Stomach (tissue), 4 donors: ENCODE measurements around the gene PSMD8.

Experiments used
- POLR2A ChIP-seq, 4 donors: fragments of 450-650 bp; IDR thresholded peaks; one replicate each; pipeline ENCODE4 v1.6.1; 2016; ENCODE audit warnings: antibody characterized with exemption in 4 of 4, control low read depth in 2 of 4, mild to moderate bottlenecking in 1 of 4, moderate library complexity in 1 of 4
- POLR2AphosphoS5 ChIP-seq, 3 donors: sonication (generic); formaldehyde crosslinking; IDR thresholded peaks; one replicate each; pipeline ENCODE4 v1.6.1; 2016; ENCODE audit warnings: antibody characterized with exemption in 3 of 3
- TF ChIP-seq, protein P1 (sequence below), 7 experiments: fragments of 450-650 bp in 4 of 7; fragments of 200-600 bp in 3 of 7; sonication (generic) in 3 of 7; IDR thresholded peaks; one replicate each; pipeline ENCODE4 v1.5.1; 2016 to 2019; ENCODE audit warnings: antibody characterized with exemption in 7 of 7, control low read depth in 2 of 7, mild to moderate bottlenecking in 1 of 7

DNA sequence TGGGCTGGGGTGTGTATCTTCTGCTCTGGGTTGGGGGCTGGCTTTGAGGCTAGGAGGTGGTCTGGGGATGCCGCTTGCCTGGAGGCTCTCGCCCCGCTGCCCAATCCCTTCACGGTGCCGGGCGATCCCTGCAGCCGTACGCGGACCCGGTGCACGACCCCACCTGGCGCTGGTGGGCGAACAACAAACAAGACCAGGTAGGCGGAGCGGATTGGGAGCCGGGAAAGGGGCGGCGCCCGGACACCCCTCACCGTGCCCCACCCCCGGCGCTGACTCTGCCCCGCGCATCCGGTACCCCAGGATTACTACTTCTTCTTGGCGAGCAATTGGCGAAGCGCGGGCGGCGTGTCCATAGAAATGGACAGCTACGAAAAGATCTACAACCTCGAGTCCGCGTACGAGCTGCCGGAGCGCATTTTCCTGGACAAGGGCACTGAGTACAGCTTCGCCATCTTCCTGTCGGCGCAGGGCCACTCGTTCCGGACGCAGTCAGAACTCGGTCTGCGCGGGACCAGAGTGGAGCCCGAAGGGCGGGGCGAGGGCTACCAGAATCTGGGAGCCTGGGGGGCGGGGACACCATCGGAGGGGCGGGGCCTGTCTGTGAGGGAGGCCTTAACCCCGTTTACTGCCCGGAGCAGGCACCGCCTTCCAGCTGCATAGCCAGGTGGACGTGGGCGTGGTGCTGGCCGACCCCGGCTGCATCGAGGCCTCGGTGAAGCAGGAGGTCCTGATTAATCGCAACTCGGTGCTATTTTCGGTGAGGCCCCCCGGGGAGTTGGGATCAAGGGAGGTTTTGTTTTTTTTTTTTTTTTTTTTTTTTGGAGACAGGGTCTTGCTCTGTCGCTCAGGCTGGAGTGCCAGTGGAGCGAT is 12.1 kb upstream of the PSMD8 start:
- TF ChIP-seq POLR2AphosphoS5 (IDR thresholded peaks at IDR 0.05), result peak in 1 of 3 donors; percentile 22
- TF ChIP-seq, protein P1, sequence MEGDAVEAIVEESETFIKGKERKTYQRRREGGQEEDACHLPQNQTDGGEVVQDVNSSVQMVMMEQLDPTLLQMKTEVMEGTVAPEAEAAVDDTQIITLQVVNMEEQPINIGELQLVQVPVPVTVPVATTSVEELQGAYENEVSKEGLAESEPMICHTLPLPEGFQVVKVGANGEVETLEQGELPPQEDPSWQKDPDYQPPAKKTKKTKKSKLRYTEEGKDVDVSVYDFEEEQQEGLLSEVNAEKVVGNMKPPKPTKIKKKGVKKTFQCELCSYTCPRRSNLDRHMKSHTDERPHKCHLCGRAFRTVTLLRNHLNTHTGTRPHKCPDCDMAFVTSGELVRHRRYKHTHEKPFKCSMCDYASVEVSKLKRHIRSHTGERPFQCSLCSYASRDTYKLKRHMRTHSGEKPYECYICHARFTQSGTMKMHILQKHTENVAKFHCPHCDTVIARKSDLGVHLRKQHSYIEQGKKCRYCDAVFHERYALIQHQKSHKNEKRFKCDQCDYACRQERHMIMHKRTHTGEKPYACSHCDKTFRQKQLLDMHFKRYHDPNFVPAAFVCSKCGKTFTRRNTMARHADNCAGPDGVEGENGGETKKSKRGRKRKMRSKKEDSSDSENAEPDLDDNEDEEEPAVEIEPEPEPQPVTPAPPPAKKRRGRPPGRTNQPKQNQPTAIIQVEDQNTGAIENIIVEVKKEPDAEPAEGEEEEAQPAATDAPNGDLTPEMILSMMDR (IDR thresholded peaks at IDR 0.05), result no peak
- no peak for TF ChIP-seq POLR2A (IDR thresholded peaks at IDR 0.05)
